Measurements from ENCODE around the gene MYCT1. TPM values are rescaled to one million over a fixed set of nuclear protein-coding genes. Genes with fewer than 3 reads are reported as not detected.

Gene MYCT1
- total and polyA plus RNA-seq, 2 donors (not counting 1 experiment from before 2014, with no cell fraction given), result not detected

GRCh38 chr6:152746172-152746553 lies 48.5 kb downstream of the MYCT1 start:
- ATAC-seq (ENCODE audit: low read depth) (no peak), DNase-seq (no peak)
- Histone ChIP-seq H3K9ac (ENCODE audit: low read length) (no peak overlapping the region), H3K9me3 (ENCODE audit: control extremely low read depth in 1 of 3, control insufficient read depth in 2 of 3, insufficient read depth in 1 of 3, low read length in 2 of 3) (no peaks in the 10 kb centered on the region), H3K4me3 (ENCODE audit: control extremely low read depth in 1 of 5, extremely low read depth in 1 of 5, insufficient read depth in 1 of 5, low read depth in 2 of 5, low read length in 4 of 5) (no peak overlapping the region), H3K36me3 (replicated peaks in 1 of 2; ENCODE audit: control extremely low read depth in 1 of 2, control insufficient read depth in 1 of 2, extremely low read depth in 1 of 2, insufficient read depth in 2 of 2, low read length in 1 of 2) (no peaks in the 10 kb centered on the region), H4K20me1 (ENCODE audit: control insufficient read depth, insufficient read depth, low read length, poor library complexity, severe bottlenecking) (no peaks in the 10 kb centered on the region), H3K79me2 (ENCODE audit: control insufficient read depth, insufficient read depth, low read length) (no peaks in the 10 kb centered on the region), H3K4me1 (ENCODE audit: control insufficient read depth in 2 of 2, insufficient read depth in 2 of 2, low read length in 2 of 2) (no peaks in the 10 kb centered on the region), H3K4me2 (replicated peaks; ENCODE audit: low read depth, low read length, poor library complexity, severe bottlenecking) (no peak overlapping the region), H3K27ac (ENCODE audit: low read length in 2 of 2) (no peak overlapping the region), H3K27me3 (replicated peaks in 1 of 4; ENCODE audit: control extremely low read depth in 1 of 4, control insufficient read depth in 3 of 4, insufficient read depth in 4 of 4, low read length in 3 of 4) (no peaks in the 10 kb centered on the region), H2AFZ (ENCODE audit: insufficient read depth, low read depth, low read length, poor library complexity, severe bottlenecking) (no peak overlapping the region)
- Mint-ChIP-seq H3K27me3 (no peaks in the 10 kb centered on the region), H3K27ac (no peak overlapping the region), H3K4me1 (no peaks in the 10 kb centered on the region), H3K9me3 (ENCODE audit: insufficient read depth) (no peaks in the 10 kb centered on the region), H3K4me3 (no peak overlapping the region)
- ChIA-PET CTCF (no interaction called here), POLR2A (no interaction called here)
- no peak for TF ChIP-seq EZH2 (IDR thresholded peaks at IDR 0.05; ENCODE audit: borderline replicate concordance, insufficient read depth, low read depth, low read length, poor library complexity, severe bottlenecking)
- TF ChIP-seq, protein P1, sequence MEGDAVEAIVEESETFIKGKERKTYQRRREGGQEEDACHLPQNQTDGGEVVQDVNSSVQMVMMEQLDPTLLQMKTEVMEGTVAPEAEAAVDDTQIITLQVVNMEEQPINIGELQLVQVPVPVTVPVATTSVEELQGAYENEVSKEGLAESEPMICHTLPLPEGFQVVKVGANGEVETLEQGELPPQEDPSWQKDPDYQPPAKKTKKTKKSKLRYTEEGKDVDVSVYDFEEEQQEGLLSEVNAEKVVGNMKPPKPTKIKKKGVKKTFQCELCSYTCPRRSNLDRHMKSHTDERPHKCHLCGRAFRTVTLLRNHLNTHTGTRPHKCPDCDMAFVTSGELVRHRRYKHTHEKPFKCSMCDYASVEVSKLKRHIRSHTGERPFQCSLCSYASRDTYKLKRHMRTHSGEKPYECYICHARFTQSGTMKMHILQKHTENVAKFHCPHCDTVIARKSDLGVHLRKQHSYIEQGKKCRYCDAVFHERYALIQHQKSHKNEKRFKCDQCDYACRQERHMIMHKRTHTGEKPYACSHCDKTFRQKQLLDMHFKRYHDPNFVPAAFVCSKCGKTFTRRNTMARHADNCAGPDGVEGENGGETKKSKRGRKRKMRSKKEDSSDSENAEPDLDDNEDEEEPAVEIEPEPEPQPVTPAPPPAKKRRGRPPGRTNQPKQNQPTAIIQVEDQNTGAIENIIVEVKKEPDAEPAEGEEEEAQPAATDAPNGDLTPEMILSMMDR (IDR thresholded peaks at IDR 0.05), result no peak
- no CpG with 5 or more reads among the region's 2 CpGs for WGBS (ENCODE audit: insufficient coverage)
- intact Hi-C loops (cut with micrococcal nuclease), result no loop called here

GRCh38 chr6:152748843-152749242 lies 51.1 kb downstream of the MYCT1 start:
- no CpG with 5 or more reads among the region's 1 CpG for WGBS (ENCODE audit: insufficient coverage)
- H3K9me3 Mint-ChIP-seq (ENCODE audit: insufficient read depth), result no peaks in the 10 kb centered on the region
- no peak for ATAC-seq (ENCODE audit: low read depth)
- Histone ChIP-seq H4K20me1 (ENCODE audit: control insufficient read depth, insufficient read depth, low read length, poor library complexity, severe bottlenecking) (no peaks in the 10 kb centered on the region), H2AFZ (ENCODE audit: insufficient read depth, low read depth, low read length, poor library complexity, severe bottlenecking) (no peak overlapping the region), H3K4me1 (ENCODE audit: control insufficient read depth in 2 of 2, insufficient read depth in 2 of 2, low read length in 2 of 2) (no peaks in the 10 kb centered on the region), H3K79me2 (ENCODE audit: control insufficient read depth, insufficient read depth, low read length) (no peaks in the 10 kb centered on the region), H3K4me2 (replicated peaks; ENCODE audit: low read depth, low read length, poor library complexity, severe bottlenecking) (no peak overlapping the region), H3K36me3 (replicated peaks in 1 of 2; ENCODE audit: control extremely low read depth in 1 of 2, control insufficient read depth in 1 of 2, extremely low read depth in 1 of 2, insufficient read depth in 2 of 2, low read length in 1 of 2) (no peaks in the 10 kb centered on the region), H3K27ac (ENCODE audit: low read length in 2 of 2) (no peak overlapping the region), H3K9ac (ENCODE audit: low read length) (no peak overlapping the region), H3K27me3 (replicated peaks in 1 of 4; ENCODE audit: control extremely low read depth in 1 of 4, control insufficient read depth in 3 of 4, insufficient read depth in 4 of 4, low read length in 3 of 4) (no peaks in the 10 kb centered on the region), H3K4me3 (ENCODE audit: control extremely low read depth in 1 of 5, extremely low read depth in 1 of 5, insufficient read depth in 1 of 5, low read depth in 2 of 5, low read length in 4 of 5) (no peak overlapping the region), H3K9me3 (ENCODE audit: control extremely low read depth in 1 of 3, control insufficient read depth in 2 of 3, insufficient read depth in 1 of 3, low read length in 2 of 3) (no peaks in the 10 kb centered on the region)
- no peak overlapping the region for H3K4me3 Mint-ChIP-seq
- no peaks in the 10 kb centered on the region for H3K4me1 Mint-ChIP-seq
- H3K27ac Mint-ChIP-seq, result no peak overlapping the region
- POLR2A ChIA-PET, result no interaction called here
- DNase-seq, result no peak
- intact Hi-C loops (cut with micrococcal nuclease), result no loop called here
- TF ChIP-seq EZH2 (IDR thresholded peaks at IDR 0.05; ENCODE audit: borderline replicate concordance, insufficient read depth, low read depth, low read length, poor library complexity, severe bottlenecking), result no peak
- TF ChIP-seq, protein P1 (IDR thresholded peaks at IDR 0.05), result no peak
- CTCF ChIA-PET, result no interaction called here
- no peaks in the 10 kb centered on the region for H3K27me3 Mint-ChIP-seq
